Panc1 (cell line): ENCODE measurements around the gene TIMM17B. TPM values are rescaled to one million over a fixed set of nuclear protein-coding genes. Genes with fewer than 3 reads are reported as not detected.
"Not testable (repeated sequence)": the region's sequence is repeated elsewhere in the genome, so short reads cannot be mapped to it uniquely, and the experiment has no call there.

Experiments used
- ATAC-seq: fragments of 200-7000 bp; cut with Tn5 transposase; 2 replicates; pipeline ENCODE4 v1.9.1; 2020; ENCODE audit warnings: mild to moderate bottlenecking, moderate library complexity
- BruUV-seq: library from RNA; stranded (reverse); fragments of 400-500 nt; replicated peaks from 2 replicates; lab custom pipeline; 2021; lab: Mats Ljungman, UMichigan
- CTCF ChIA-PET: fragments of 300-600 bp; sonication (Branson Sonifier 250); formaldehyde crosslinking; loops from one replicate; lab custom pipeline; 2022; ENCODE audit warnings: antibody characterized with exemption; lab: Charles Lee
- POLR2A ChIA-PET: fragments of 300-600 bp; sonication (Branson Sonifier 250); formaldehyde crosslinking; loops from one replicate; lab custom pipeline; 2022; ENCODE audit warnings: antibody characterized with exemption; lab: Charles Lee
- DNase-seq: peaks from one replicate; pipeline ENCODE4 v3.0.0-alpha.2; 2010; ENCODE audit warnings: low read depth, low spot score
- H3K27ac ChIP-seq: 2 replicates; pipeline ENCODE4 v1.5.1; 2011; ENCODE audit warnings: mild to moderate bottlenecking, low read length, inconsistent platforms
- H3K27me3 ChIP-seq: fragments of 200-500 bp; sonication (Bioruptor generic); 2 replicates; pipeline ENCODE4 v1.6.0; 2014; ENCODE audit warnings: low read length, inconsistent platforms; ENCODE audit not compliant: control insufficient read depth, insufficient read depth
- H3K36me3 ChIP-seq: fragments of 200-500 bp; sonication (Bioruptor generic); 2 replicates; pipeline ENCODE4 v1.5.1; 2014; ENCODE audit warnings: inconsistent platforms, mild to moderate bottlenecking, low read length, moderate library complexity; ENCODE audit not compliant: control insufficient read depth, insufficient read depth
- H3K4me1 ChIP-seq: 2 replicates; pipeline ENCODE4 v1.5.1; 2011; ENCODE audit warnings: inconsistent platforms, mild to moderate bottlenecking, low read length, moderate library complexity; ENCODE audit not compliant: control insufficient read depth, insufficient read depth
- H3K4me3 ChIP-seq, 2 experiments: 2 replicates each; pipeline ENCODE4 v1.5.1; 2011 to 2012; ENCODE audit warnings: low read depth in 2 of 2, low read length in 2 of 2, mild to moderate bottlenecking in 2 of 2, inconsistent platforms in 1 of 2, moderate library complexity in 1 of 2
- H3K9me3 ChIP-seq: fragments of 200-500 bp; sonication (Bioruptor generic); 2 replicates; pipeline ENCODE4 v1.5.1; 2014; ENCODE audit warnings: low read depth, mild to moderate bottlenecking, inconsistent platforms, low read length, moderate library complexity; ENCODE audit not compliant: control insufficient read depth, insufficient read depth
- POLR2AphosphoS5 ChIP-seq: IDR thresholded peaks from 2 replicates; pipeline ENCODE4 v1.6.1; 2012; ENCODE audit warnings: mild to moderate bottlenecking, low read depth, low read length, moderate library complexity
- SIN3A ChIP-seq: IDR thresholded peaks from 2 replicates; pipeline ENCODE4 v1.6.1; 2012; ENCODE audit warnings: low read depth, mild to moderate bottlenecking, low read length, moderate library complexity, borderline replicate concordance; ENCODE audit not compliant: insufficient read depth
- TCF7L2 ChIP-seq: IDR thresholded peaks from 2 replicates; pipeline ENCODE4 v1.6.1; 2011; ENCODE audit warnings: mild to moderate bottlenecking, low read depth, low read length, inconsistent platforms
- in situ Hi-C: cut with HindIII; loops from 2 replicates; pipeline ENCODE4 v1.10.0; 2016; ENCODE audit warnings: low sequenced_read_pairs, low pct_unique_long_range_greater_than_20kb
- intact Hi-C: fragments of 100-400 bp; cut with micrococcal nuclease; formaldehyde crosslinking; loops from one replicate; pipeline ENCODE4 v1.10.0; 2022; ENCODE audit not compliant: unreplicated experiment
- total RNA-seq: library from RNA; stranded (reverse); gene quantifications from one replicate; pipeline ENCODE4 v1.2.1, GENCODE V29; 2021; ENCODE audit not compliant: unreplicated experiment
- TF ChIP-seq, protein P1 (sequence below), 2 experiments: IDR thresholded peaks; 2 replicates each; pipeline ENCODE4 v1.6.1; 2011 to 2012; ENCODE audit warnings: low read depth in 2 of 2, control low read depth in 1 of 2, low read length in 1 of 2, mild to moderate bottlenecking in 1 of 2, moderate library complexity in 1 of 2; ENCODE audit not compliant: insufficient read depth in 1 of 2
- TF ChIP-seq, protein P2 (sequence below): fragments of 450-650 bp; IDR thresholded peaks from 2 replicates; pipeline ENCODE4 v1.5.1; 2017; ENCODE audit warnings: mild to moderate bottlenecking

TIMM17B gene
- total RNA-seq, 1 experiment from 2014 or later = 92.1 TPM

DNA sequence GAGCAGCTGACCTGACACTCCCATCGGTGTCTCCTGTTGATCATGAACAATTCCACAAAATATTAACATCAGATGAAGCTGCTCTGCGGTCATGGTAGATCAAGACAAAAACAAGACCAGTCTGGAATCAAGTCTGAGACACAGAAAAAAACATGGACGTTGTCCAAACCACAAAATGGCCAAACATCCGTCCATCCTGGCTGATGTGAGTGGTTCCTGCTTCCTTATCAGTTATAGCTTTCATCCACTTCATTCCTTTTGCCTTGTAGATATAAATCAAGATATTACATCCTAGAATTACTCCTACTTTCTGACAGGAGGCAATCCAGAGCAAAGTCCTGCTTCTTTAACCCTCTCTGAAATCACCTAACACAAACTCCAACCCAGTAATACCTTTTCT lies 33.4 kb downstream of the TIMM17B start:
- intact Hi-C loops (no loop called here), in situ Hi-C loops (no loop called here)
- POLR2A ChIA-PET = no interaction called here
- no peaks in the 10 kb centered on the region for H3K4me1 ChIP-seq
- CTCF ChIA-PET = no interaction called here
- no peak overlapping the region for H3K4me3 ChIP-seq
- DNase-seq (no peak), ATAC-seq (no peak)
- TF ChIP-seq, protein P1, sequence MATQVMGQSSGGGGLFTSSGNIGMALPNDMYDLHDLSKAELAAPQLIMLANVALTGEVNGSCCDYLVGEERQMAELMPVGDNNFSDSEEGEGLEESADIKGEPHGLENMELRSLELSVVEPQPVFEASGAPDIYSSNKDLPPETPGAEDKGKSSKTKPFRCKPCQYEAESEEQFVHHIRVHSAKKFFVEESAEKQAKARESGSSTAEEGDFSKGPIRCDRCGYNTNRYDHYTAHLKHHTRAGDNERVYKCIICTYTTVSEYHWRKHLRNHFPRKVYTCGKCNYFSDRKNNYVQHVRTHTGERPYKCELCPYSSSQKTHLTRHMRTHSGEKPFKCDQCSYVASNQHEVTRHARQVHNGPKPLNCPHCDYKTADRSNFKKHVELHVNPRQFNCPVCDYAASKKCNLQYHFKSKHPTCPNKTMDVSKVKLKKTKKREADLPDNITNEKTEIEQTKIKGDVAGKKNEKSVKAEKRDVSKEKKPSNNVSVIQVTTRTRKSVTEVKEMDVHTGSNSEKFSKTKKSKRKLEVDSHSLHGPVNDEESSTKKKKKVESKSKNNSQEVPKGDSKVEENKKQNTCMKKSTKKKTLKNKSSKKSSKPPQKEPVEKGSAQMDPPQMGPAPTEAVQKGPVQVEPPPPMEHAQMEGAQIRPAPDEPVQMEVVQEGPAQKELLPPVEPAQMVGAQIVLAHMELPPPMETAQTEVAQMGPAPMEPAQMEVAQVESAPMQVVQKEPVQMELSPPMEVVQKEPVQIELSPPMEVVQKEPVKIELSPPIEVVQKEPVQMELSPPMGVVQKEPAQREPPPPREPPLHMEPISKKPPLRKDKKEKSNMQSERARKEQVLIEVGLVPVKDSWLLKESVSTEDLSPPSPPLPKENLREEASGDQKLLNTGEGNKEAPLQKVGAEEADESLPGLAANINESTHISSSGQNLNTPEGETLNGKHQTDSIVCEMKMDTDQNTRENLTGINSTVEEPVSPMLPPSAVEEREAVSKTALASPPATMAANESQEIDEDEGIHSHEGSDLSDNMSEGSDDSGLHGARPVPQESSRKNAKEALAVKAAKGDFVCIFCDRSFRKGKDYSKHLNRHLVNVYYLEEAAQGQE (IDR thresholded peaks at IDR 0.05; ENCODE audit: insufficient read depth in 1 of 2, low read depth in 2 of 2, low read length in 1 of 2) = no peak
- TF ChIP-seq SIN3A = no peak
- TF ChIP-seq, protein P2, sequence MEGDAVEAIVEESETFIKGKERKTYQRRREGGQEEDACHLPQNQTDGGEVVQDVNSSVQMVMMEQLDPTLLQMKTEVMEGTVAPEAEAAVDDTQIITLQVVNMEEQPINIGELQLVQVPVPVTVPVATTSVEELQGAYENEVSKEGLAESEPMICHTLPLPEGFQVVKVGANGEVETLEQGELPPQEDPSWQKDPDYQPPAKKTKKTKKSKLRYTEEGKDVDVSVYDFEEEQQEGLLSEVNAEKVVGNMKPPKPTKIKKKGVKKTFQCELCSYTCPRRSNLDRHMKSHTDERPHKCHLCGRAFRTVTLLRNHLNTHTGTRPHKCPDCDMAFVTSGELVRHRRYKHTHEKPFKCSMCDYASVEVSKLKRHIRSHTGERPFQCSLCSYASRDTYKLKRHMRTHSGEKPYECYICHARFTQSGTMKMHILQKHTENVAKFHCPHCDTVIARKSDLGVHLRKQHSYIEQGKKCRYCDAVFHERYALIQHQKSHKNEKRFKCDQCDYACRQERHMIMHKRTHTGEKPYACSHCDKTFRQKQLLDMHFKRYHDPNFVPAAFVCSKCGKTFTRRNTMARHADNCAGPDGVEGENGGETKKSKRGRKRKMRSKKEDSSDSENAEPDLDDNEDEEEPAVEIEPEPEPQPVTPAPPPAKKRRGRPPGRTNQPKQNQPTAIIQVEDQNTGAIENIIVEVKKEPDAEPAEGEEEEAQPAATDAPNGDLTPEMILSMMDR = no peak
- no peak for TF ChIP-seq POLR2AphosphoS5
- TF ChIP-seq TCF7L2 = no peak
- H3K9me3 ChIP-seq = no peaks in the 10 kb centered on the region
- no peak overlapping the region for H3K27ac ChIP-seq
- no peaks in the 10 kb centered on the region for H3K27me3 ChIP-seq
- no peaks in the 10 kb centered on the region for H3K36me3 ChIP-seq
- no TSS peak for BruUV-seq

- BruUV-seq = no TSS peak
- no peaks in the 10 kb centered on the region for H3K9me3 ChIP-seq
- in situ Hi-C loops = no loop called here
- ATAC-seq (no peak), DNase-seq (no peak)
- intact Hi-C loops = no loop called here
- H3K27ac ChIP-seq = no peak overlapping the region
- H3K36me3 ChIP-seq = no peaks in the 10 kb centered on the region
- ChIA-PET POLR2A (no interaction called here), CTCF (no interaction called here)
- TF ChIP-seq SIN3A = no peak
- TF ChIP-seq POLR2AphosphoS5 = no peak
- TF ChIP-seq, protein P2 = peak; percentile 70
- TF ChIP-seq, protein P1 (IDR thresholded peaks at IDR 0.05; ENCODE audit: insufficient read depth in 1 of 2, low read depth in 2 of 2, low read length in 1 of 2) = no peak
- no peaks in the 10 kb centered on the region for H3K4me1 ChIP-seq
- H3K27me3 ChIP-seq = no peaks in the 10 kb centered on the region
- no peak overlapping the region for H3K4me3 ChIP-seq
Observed at GRCh38 chrX:48854898-48855297, 42.7 kb downstream of the TIMM17B start.

- H3K4me1 ChIP-seq, POLR2A ChIA-PET, in situ Hi-C loops, H3K36me3 ChIP-seq, H3K27me3 ChIP-seq, H3K4me3 ChIP-seq, intact Hi-C loops, H3K27ac ChIP-seq, H3K9me3 ChIP-seq, BruUV-seq, DNase-seq, CTCF ChIA-PET, ATAC-seq: not testable (repeated sequence)
Observed at GRCh38 chrX:48854121-48854804, 43.3 kb downstream of the TIMM17B start.
